Calu3 (cell line): ENCODE results near the gene LATS2. TPM values are rescaled to one million over a fixed set of nuclear protein-coding genes. Genes with fewer than 3 reads are reported as not detected.

Experiments used
- BruUV-seq: library from RNA; stranded (reverse); fragments of 400-500 nt; replicated peaks from 2 replicates; lab custom pipeline; 2021; lab: Mats Ljungman, UMichigan
- CTCF ChIA-PET: fragments of 300-600 bp; sonication (Branson Sonifier 250); formaldehyde crosslinking; loops from one replicate; lab custom pipeline; 2022; ENCODE audit warnings: antibody characterized with exemption; lab: Charles Lee
- DNase-seq: peaks from one replicate; pipeline ENCODE4 v3.0.0; 2022
- H3K27ac Mint-ChIP-seq: one replicate; pipeline ENCODE4 v1.8.0; 2022; ENCODE audit warnings: mixed read lengths; ENCODE audit not compliant: unreplicated experiment
- H3K27me3 Mint-ChIP-seq: one replicate; pipeline ENCODE4 v1.8.0; 2022; ENCODE audit warnings: mixed read lengths; ENCODE audit not compliant: unreplicated experiment
- H3K36me3 Mint-ChIP-seq: one replicate; pipeline ENCODE4 v1.8.0; 2022; ENCODE audit warnings: mild to moderate bottlenecking, moderate library complexity, mixed read lengths; ENCODE audit not compliant: insufficient read depth, unreplicated experiment
- H3K4me1 Mint-ChIP-seq: one replicate; pipeline ENCODE4 v1.8.0; 2022; ENCODE audit warnings: mild to moderate bottlenecking, low read depth, mixed read lengths; ENCODE audit not compliant: unreplicated experiment
- H3K4me3 Mint-ChIP-seq: one replicate; pipeline ENCODE4 v1.8.0; 2022; ENCODE audit warnings: mild to moderate bottlenecking, low read depth, moderate library complexity, mixed read lengths; ENCODE audit not compliant: unreplicated experiment
- H3K9me3 Mint-ChIP-seq: one replicate; pipeline ENCODE4 v1.8.0; 2022; ENCODE audit warnings: low read depth, mixed read lengths; ENCODE audit not compliant: unreplicated experiment
- CTCF ChIP-seq: fragments of 200-600 bp; IDR thresholded peaks from one replicate; pipeline ENCODE4 v1.8.0; 2022; ENCODE audit warnings: antibody characterized with exemption; ENCODE audit not compliant: unreplicated experiment
- intact Hi-C: fragments of 100-400 bp; cut with micrococcal nuclease; formaldehyde crosslinking; loops from one replicate; pipeline ENCODE4 v1.10.0; 2022; ENCODE audit not compliant: unreplicated experiment
- total RNA-seq: library from RNA; stranded (reverse); gene quantifications from 2 replicates; pipeline ENCODE4 v1.2.3, GENCODE V29; 2022

LATS2 gene
- total RNA-seq, 1 experiment from 2014 or later = 19.3 TPM

- Mint-ChIP-seq H3K27ac (peak overlapping the region; percentile 30), H3K4me3 (no peak overlapping the region), H3K4me1 (no peaks in the 10 kb centered on the region), H3K36me3 (no peaks in the 10 kb centered on the region), H3K9me3 (no peaks in the 10 kb centered on the region), H3K27me3 (no peaks in the 10 kb centered on the region)
- no peak for TF ChIP-seq CTCF
- DNase-seq = peak; percentile 39
- intact Hi-C loops = no loop called here
- CTCF ChIA-PET = no interaction called here
- no TSS peak for BruUV-seq
Measured at GRCh38 chr13:21079761-21080592, 18.6 kb upstream of the LATS2 start.

GRCh38 chr13:21079221-21079620, 17.8 kb upstream of the LATS2 start:
- intact Hi-C loops = no loop called here
- no TSS peak for BruUV-seq
- no peak for DNase-seq
- TF ChIP-seq CTCF = no peak
- Mint-ChIP-seq H3K9me3 (no peaks in the 10 kb centered on the region), H3K4me3 (no peak overlapping the region), H3K4me1 (no peaks in the 10 kb centered on the region), H3K36me3 (no peaks in the 10 kb centered on the region), H3K27ac (no peak overlapping the region), H3K27me3 (no peaks in the 10 kb centered on the region)
- CTCF ChIA-PET = no interaction called here

GRCh38 chr13:21078501-21078900, 17.1 kb upstream of the LATS2 start:
- Mint-ChIP-seq H3K27me3 (no peaks in the 10 kb centered on the region), H3K4me3 (no peak overlapping the region), H3K9me3 (no peaks in the 10 kb centered on the region), H3K36me3 (no peaks in the 10 kb centered on the region), H3K27ac (no peak overlapping the region), H3K4me1 (no peaks in the 10 kb centered on the region)
- CTCF ChIA-PET = no interaction called here
- intact Hi-C loops = no loop called here
- no TSS peak for BruUV-seq
- TF ChIP-seq CTCF = no peak
- no peak for DNase-seq

GRCh38 chr13:21077788-21078353, 16.5 kb upstream of the LATS2 start:
- TF ChIP-seq CTCF = no peak
- Mint-ChIP-seq H3K4me1 (no peaks in the 10 kb centered on the region), H3K27ac (no peak overlapping the region), H3K36me3 (no peaks in the 10 kb centered on the region), H3K27me3 (no peaks in the 10 kb centered on the region), H3K9me3 (no peaks in the 10 kb centered on the region), H3K4me3 (no peak overlapping the region)
- CTCF ChIA-PET = no interaction called here
- BruUV-seq = no TSS peak
- DNase-seq = no peak
- intact Hi-C loops = no loop called here
